ENCODE results near the gene PTBP3.
"Not testable (repeated sequence)": the region's sequence is repeated elsewhere in the genome, so short reads cannot be mapped to it uniquely, and the experiment has no call there.

The PTBP3 gene

GRCh38 chr9:112371060-112371459 is 37.6 kb upstream of the PTBP3 start:
- Histone ChIP-seq H3K4me1 (no peaks in the 10 kb centered on the region), H3K9me3 (no peaks in the 10 kb centered on the region), H3K27me3 (no peaks in the 10 kb centered on the region), H3K4me3 (ENCODE audit: low read depth, low read length) (no peak overlapping the region), H3K36me3 (no peaks in the 10 kb centered on the region)
- no peak for DNase-seq
- TF ChIP-seq CTCF (IDR thresholded peaks at IDR 0.05; ENCODE audit: low read depth, low read length) = no peak

GRCh38 chr9:112369817-112370216 is 36.4 kb upstream of the PTBP3 start:
- TF ChIP-seq CTCF (IDR thresholded peaks at IDR 0.05; ENCODE audit: low read depth, low read length) = no peak
- H3K4me3 ChIP-seq (ENCODE audit: low read depth, low read length) = no peak overlapping the region
- no peaks in the 10 kb centered on the region for H3K4me1 ChIP-seq
- no peak for DNase-seq
- H3K9me3 ChIP-seq = no peaks in the 10 kb centered on the region
- H3K27me3 ChIP-seq = no peaks in the 10 kb centered on the region
- no peaks in the 10 kb centered on the region for H3K36me3 ChIP-seq

- no peak overlapping the region for H3K4me3 ChIP-seq (ENCODE audit: low read depth, low read length)
- no peak for TF ChIP-seq CTCF (IDR thresholded peaks at IDR 0.05; ENCODE audit: low read depth, low read length)
- H3K27me3 ChIP-seq = no peaks in the 10 kb centered on the region
- H3K4me1 ChIP-seq = no peaks in the 10 kb centered on the region
- DNase-seq = no peak
- H3K36me3 ChIP-seq = no peaks in the 10 kb centered on the region
- H3K9me3 ChIP-seq = no peaks in the 10 kb centered on the region
Observed at GRCh38 chr9:112367465-112367864, 34.0 kb upstream of the PTBP3 start.

GRCh38 chr9:112366591-112366990 is 33.2 kb upstream of the PTBP3 start:
- H3K27me3 ChIP-seq = no peaks in the 10 kb centered on the region
- no peaks in the 10 kb centered on the region for H3K9me3 ChIP-seq
- peak; percentile 40 for TF ChIP-seq CTCF (IDR thresholded peaks at IDR 0.05; ENCODE audit: low read depth, low read length)
- DNase-seq = no peak
- no peaks in the 10 kb centered on the region for H3K4me1 ChIP-seq
- H3K36me3 ChIP-seq = no peaks in the 10 kb centered on the region
- no peak overlapping the region for H3K4me3 ChIP-seq (ENCODE audit: low read depth, low read length)

GRCh38 chr9:112365257-112365656 is 31.8 kb upstream of the PTBP3 start:
- not testable (repeated sequence) for H3K9me3 ChIP-seq; H3K36me3 ChIP-seq; H3K4me3 ChIP-seq (ENCODE audit: low read depth, low read length); H3K4me1 ChIP-seq; H3K27me3 ChIP-seq; DNase-seq

GRCh38 chr9:112364761-112365160 is 31.3 kb upstream of the PTBP3 start:
- no peak for TF ChIP-seq CTCF (IDR thresholded peaks at IDR 0.05; ENCODE audit: low read depth, low read length)
- Histone ChIP-seq H3K4me3 (ENCODE audit: low read depth, low read length) (no peak overlapping the region), H3K9me3 (no peaks in the 10 kb centered on the region), H3K36me3 (no peaks in the 10 kb centered on the region), H3K4me1 (no peaks in the 10 kb centered on the region), H3K27me3 (no peaks in the 10 kb centered on the region)
- DNase-seq = no peak

GRCh38 chr9:112361601-112362000 is 28.2 kb upstream of the PTBP3 start:
- no peaks in the 10 kb centered on the region for H3K4me1 ChIP-seq
- no peak overlapping the region for H3K4me3 ChIP-seq (ENCODE audit: low read depth, low read length)
- H3K27me3 ChIP-seq = no peaks in the 10 kb centered on the region
- no peaks in the 10 kb centered on the region for H3K36me3 ChIP-seq
- no peaks in the 10 kb centered on the region; the same call in 1 of the 2 replicates for H3K9me3 ChIP-seq
- peak; percentile 33 for TF ChIP-seq CTCF (IDR thresholded peaks at IDR 0.05; ENCODE audit: low read depth, low read length)
- DNase-seq = no peak
